Fibroblast of mammary gland (primary cell): ENCODE results near the gene KCNJ14.
A peak's percentile ranks its signal among the peaks of the same experiment; 100 is the strongest.

Source experiments
- DNase-seq: peaks from one replicate; pipeline ENCODE4 v3.0.0-alpha.2; 2010; ENCODE audit warnings: low read depth
- H3K4me3 ChIP-seq: 2 replicates; pipeline ENCODE4 v1.5.1; 2011; ENCODE audit warnings: low read depth, mild to moderate bottlenecking, low read length, moderate library complexity; ENCODE audit not compliant: control insufficient read depth
- CTCF ChIP-seq: conservative IDR thresholded peaks from 2 replicates; pipeline ENCODE4 v1.5.1; 2011; ENCODE audit warnings: low read depth, low read length, inconsistent platforms; ENCODE audit not compliant: control insufficient read depth, insufficient read depth

KCNJ14 gene

DNA sequence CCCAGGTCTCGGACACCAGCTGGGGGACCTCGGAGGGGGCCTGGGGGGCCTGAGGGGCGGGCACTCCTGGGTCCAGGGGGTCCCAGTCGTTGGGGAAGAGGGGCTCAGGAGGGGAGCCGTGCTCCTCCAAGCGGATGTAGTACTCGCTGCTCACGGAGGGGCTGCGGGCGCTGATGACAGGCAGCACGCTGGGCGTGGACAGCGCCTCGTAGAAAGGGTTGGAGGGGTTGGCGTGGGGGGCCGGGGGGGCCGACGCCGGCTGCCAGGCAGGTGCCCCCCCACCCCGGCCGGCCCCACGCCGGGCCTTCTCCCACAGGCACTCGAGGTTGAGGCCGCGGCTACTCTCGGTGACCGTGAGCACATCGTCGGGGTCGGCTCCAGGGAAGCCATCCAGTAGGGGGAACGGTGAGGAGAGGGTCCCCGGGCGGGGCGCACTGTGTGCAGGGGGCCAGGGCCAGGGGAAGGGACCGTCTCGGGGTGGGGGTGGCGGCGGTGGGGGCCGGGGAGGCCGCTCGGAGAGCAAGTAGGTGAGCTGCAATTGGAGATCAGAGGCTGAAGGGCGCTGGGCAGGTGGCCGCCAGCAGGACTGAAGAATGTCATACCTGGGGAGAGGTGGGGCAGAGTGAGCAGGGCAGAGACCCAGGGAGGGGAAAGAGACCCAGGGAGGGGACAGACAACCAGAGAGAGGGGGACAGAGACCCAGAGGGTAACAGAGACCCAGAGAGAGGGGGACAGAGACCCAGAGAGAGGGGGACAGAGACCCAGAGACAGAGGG, 44.1 kb downstream of the KCNJ14 start:
- no peak for DNase-seq
- no peak overlapping the region for H3K4me3 ChIP-seq
- no peak for TF ChIP-seq CTCF

DNA sequence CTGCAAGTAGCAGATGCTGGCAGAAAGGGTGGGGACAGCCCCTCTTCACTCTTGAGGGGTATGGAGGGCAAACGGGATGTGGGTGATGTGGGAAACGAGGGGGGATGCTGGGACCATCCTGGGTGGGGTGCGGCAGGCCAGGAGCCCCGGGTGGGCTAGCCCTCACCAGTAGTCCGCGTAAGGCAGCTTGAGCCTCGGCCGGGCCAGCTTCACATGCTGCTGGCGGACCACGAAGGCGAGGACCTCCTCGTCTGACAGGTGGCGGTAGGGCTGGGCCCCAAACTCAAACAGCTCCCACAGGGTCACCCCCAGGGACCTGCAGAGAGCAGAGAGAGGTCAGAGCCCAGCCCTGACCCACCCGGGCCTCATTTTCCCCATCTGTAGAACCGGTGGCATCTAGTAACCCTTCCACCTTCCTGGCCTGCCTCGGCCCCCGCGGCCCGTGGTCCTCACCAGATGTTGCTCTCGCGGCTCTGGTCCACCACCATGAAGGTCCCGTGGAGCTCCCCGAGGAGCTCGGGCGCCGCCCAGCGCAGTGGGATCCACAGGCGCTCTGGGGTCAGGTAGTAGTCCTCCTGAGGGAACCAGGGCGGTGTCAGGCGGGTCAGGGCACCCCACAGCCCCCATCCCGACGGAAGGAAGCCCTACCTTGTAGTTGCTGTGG, 45.6 kb downstream of the KCNJ14 start:
- H3K4me3 ChIP-seq: no peak overlapping the region
- no peak for DNase-seq
- no peak for TF ChIP-seq CTCF

DNA sequence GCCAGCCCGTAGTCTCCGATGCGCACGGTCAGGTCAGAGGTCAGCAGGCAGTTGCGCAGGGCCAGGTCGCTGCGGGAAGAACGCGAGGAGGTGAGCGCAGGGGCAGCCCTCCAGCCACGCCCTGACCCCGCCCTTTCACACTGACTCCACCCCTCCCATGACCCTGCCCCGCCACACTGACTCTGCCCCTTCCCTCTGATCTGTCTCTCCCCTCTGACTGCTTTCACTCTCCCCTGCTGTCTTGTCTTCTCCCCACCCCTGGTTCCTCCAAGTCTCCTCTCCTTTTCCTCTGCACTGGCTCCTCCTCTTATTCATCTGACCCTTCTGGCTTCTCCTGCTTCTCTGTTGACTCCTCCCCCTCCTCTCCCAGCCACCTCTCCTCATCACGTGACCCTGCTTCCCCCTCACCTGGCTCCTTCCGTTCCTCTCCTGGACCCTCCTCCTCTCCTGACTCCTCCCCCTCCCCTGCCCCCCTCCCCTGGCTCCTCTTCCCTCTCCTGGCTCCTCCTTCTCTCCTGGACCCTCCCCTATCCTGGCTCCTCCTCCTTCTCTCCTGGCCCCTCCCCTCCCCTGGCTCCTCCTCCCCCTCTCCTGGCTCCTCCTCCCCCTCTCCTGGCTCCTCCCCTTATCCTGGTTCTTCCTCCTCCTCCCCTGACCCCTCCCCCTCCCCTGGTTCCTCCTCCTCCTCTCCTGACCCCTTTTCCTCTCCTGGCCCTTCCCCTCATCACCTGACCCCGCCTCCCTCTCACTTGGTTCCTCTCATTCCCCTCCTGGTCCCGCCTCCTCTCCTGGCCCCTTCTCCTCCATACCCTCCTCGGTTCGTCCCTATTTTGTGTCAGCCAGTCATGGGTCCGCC, 46.3 kb downstream of the KCNJ14 start:
- peak; percentile 20 for DNase-seq
- no peak overlapping the region for H3K4me3 ChIP-seq
- TF ChIP-seq CTCF: no peak

- DNase-seq: no peak
- no peak for TF ChIP-seq CTCF
- H3K4me3 ChIP-seq: no peak overlapping the region
Observed at GRCh38 chr19:48502350-48503018, 47.1 kb downstream of the KCNJ14 start.

- DNase-seq: peak; percentile 65
- H3K4me3 ChIP-seq: no peak overlapping the region
- TF ChIP-seq CTCF: peak; percentile 57
Observed at GRCh38 chr19:48506138-48506733, 50.9 kb downstream of the KCNJ14 start.

GRCh38 chr19:48507911-48508439, 52.6 kb downstream of the KCNJ14 start:
- no peak for DNase-seq
- H3K4me3 ChIP-seq: no peak overlapping the region
- no peak for TF ChIP-seq CTCF
